ENCODE results near the gene NOXO1. TPM values are rescaled to one million over a fixed set of nuclear protein-coding genes. Genes with fewer than 3 reads are reported as not detected.
"Not testable (repeated sequence)": the region's sequence is repeated elsewhere in the genome, so short reads cannot be mapped to it uniquely, and the experiment has no call there.

NOXO1 gene
- not detected in 2 replicates for total RNA-seq (2014; rRNA removed; shearing (Covaris generic))

DNA sequence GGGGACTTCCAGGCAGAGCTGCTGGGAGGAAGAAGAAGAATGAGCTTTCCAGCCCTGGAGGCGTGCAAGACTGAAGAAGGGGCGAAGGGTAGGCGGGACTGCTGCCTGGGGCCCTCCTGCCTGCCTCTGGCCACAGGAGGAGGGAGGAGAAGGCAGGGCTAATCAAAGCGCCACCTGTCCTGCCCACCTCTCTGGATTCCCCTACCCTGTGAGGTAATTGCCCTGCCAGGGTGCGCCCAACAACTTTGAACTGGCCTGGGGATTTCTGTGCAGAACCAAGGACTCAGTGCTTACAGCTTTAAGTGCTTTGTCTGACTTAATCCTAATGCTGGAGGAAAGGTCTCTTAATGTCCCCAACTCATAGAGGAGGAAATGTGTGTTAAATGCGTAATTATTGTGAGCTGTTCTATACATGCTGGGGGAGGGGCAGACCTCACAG lies at the start of gene NOXO1:
NOXO1 (minus strand) TSS at position 72 of the 439 bp plus-strand sequence. CDS start 290 bp downstream, outside the sequence.
- no peak for DNase-seq (ENCODE audit: low spot score)

DNA sequence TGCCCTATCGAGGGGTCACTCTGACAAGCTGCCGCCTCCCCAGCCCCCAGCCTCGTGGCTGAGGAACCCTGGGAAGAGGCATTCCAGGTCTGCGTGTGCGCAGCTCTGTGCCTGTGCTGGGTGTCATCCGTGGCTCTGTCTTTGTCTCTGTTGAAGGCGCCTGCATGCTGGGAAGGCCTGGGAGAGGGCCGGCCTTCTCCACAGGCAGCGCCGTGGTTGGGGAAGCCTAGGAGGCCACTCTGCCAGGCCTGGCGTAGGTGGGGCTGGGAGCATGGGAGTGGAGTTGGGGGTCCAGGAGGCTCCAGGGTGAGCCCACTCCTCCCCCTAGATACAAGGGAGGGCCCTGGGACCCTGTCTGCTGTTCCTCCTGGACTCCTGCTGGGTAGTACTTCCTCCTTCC lies 48.8 kb upstream of the NOXO1 start:
- DNase-seq (ENCODE audit: low spot score) = no peak

- no peak for DNase-seq (ENCODE audit: low spot score)
These were observed 48.1 kb upstream of the NOXO1 start for GRCh38 chr16:2029350-2029749.

DNA sequence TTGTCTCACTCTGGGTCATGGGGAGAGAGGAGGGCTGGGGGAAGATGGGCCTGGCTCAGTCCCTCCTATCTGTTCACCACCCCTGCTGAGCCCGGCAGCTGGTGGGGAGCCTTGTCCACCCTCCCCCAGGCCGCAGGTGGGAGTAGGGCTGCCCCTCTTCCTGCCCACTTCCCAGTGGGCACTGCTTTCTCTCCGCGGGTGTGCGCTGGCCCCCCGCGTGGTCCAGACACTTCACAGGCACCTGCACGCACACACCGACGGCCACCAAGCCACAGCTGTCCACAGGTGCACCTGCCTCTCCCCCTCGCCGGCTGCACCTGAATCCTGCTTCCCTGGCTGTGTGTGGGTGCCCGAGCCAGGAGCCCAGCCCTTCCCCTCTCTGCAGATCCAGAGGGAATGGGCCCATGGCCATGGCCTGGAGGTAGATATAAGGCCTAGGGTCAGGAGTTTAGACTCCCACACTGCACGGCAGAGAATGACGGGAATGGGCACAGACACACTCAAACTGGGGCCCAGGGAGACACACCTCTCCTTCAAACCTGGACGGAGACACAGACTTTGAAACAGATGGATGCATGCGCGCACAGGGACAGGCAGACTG lies 47.5 kb upstream of the NOXO1 start:
- no peak for DNase-seq (ENCODE audit: low spot score)

DNA sequence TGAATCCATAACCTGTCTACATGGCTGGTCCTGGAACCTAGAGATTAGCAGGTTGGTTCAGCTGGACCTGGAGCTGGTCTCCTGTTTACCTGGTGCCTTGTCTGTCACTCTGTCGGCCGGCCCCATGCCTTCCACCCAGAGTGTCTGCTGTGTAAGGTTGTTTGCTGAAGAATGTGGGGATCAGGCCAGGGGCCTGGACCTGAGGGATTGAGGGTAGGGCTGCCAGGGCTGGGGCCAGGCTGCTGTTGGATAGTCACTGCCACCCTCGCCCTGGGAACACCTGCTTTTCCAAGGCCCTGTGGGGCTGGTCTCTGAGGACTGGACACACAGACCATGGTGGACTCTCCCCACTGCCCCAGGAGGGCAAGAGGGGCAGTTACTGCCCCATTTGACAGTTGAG lies 46.9 kb upstream of the NOXO1 start:
- no peak for DNase-seq (ENCODE audit: low spot score)

DNA sequence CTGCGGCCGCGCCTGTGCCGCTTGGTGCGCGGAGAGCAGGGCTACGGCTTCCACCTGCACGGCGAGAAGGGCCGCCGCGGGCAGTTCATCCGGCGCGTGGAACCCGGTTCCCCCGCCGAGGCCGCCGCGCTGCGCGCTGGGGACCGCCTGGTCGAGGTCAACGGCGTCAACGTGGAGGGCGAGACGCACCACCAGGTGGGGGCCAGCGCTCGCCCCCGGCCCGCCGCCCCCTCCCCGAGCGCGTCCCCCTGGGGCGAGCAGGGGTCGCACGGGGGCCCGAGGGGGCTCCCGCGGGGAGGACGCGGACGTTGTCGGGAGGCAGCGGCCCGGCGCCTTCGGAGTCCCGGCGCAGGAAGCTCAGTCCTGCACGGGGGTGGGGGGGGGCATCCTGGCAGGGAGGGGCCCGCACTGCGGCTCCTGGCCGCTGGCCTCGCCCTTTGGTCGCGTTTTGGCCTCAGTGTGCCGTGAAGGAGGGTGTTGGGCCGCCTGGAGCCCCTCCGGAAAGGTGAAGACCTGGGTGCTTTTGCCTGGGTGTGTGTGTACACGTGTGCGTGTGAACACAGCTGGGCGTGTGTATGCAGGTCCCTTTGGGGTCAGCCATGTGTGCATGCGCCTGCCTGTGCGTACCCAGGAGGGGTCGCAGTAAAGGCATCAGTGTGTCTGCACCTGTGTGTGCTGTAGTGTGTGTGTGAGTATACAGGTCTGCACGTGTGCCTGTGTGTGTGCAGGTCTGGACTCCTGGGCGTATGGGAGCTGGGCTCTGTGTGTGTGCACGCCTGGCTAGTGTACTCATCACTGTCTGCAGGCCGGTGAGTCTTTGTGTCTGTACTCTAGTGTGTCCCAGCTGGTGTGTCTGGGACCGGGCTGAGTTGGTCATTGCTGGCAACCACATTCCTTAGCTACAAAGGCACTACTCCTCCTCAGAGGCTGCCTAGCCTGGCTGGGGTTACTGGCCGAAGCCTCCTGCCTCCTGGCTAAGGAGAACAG lies 46.0 kb upstream of the NOXO1 start:
- no peak for DNase-seq (ENCODE audit: low spot score)

- DNase-seq (ENCODE audit: low spot score) = no peak
These were observed 45.3 kb upstream of the NOXO1 start, which contains the start of gene NHERF2 for GRCh38 chr16:2026461-2027023. TSS of gene NHERF2 (plus strand) at chr16:2026902. CDS start at chr16:2027006, 104 bp downstream.

DNA sequence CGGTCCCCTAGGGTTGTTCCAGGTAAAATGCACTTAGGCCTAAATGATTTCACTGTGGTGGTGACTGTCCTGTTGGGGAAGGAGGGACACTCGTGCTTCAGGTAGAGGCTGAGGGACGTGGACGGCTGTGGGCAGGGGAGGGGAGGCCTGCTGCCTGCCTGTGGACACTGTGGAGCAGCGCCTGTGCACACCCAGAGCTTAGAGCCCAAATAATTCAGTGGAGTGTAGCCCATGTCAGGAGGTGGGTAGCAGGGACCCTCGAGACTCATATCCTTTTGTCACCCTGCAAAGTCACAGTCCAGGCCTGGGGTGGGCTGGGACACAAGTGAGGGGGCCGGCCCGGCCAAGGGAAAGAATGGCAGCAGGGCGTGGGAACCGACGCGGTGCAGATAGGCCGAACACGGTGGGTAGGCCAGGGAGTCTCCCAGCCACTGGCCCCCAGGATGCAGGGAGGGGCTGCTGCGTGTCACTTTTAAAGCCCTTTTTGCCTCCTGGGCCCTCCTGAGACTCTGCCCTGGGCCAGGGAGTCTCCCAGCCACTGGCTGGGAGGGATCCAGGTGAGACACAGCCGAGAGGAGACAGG lies 44.7 kb upstream of the NOXO1 start:
- no peak for DNase-seq (ENCODE audit: low spot score)

GRCh38 chr16:2025251-2025650 lies 44.0 kb upstream of the NOXO1 start:
- DNase-seq (ENCODE audit: low spot score) = no peak

- no peak for DNase-seq (ENCODE audit: low spot score)
These were observed 42.8 kb upstream of the NOXO1 start for GRCh38 chr16:2024032-2024420.

- DNase-seq (ENCODE audit: low spot score) = peak; percentile 79
These were observed 42.1 kb upstream of the NOXO1 start for GRCh38 chr16:2023092-2024031.

- no peak for DNase-seq (ENCODE audit: low spot score)
These were observed 41.4 kb upstream of the NOXO1 start for GRCh38 chr16:2022723-2023091.

GRCh38 chr16:2019921-2020831 lies 38.9 kb upstream of the NOXO1 start:
- no peak for DNase-seq (ENCODE audit: low spot score)

DNA sequence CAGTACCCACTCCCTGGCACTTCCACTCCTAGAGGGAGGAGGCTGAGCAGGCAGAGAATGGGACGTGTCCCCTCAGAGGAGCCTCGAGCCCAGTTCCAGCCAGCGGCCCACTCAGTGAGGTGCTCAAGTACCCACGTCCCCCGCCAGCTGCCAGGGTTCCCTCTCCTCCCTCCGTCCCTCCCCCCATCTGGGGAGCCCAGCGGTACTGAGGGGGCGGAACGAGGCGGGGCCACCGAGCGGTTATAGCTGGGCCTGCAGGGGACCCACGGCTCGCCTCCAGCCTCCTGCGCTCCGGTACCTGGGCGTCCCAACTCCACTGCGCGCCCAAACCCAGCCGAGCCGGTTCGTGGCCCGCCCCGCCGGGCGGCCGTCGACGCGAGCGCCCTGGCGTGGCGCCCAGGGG lies 38.2 kb upstream of the NOXO1 start, which contains the start of gene NPW:
NPW (plus strand) TSS at position 268 of the 403 bp plus-strand sequence.
- no peak for DNase-seq (ENCODE audit: low spot score)

- no peak for DNase-seq (ENCODE audit: low spot score)
These were observed 35.2 kb upstream of the NOXO1 start for GRCh38 chr16:2016407-2016922.

DNA sequence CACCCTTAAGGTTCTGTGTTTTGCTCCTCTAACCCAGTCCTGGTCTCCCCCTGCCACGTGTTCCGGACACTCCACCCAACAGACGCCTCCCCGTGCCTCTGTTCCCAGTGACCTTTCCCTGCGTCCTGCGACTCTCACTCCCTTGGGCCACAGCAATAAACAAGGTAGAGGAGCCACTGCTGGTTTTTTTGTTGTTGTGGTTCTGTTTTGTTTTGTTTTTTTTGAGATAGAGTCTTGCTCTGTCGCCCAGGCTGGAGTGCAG lies 34.6 kb upstream of the NOXO1 start:
- DNase-seq (ENCODE audit: low spot score) = no peak

DNA sequence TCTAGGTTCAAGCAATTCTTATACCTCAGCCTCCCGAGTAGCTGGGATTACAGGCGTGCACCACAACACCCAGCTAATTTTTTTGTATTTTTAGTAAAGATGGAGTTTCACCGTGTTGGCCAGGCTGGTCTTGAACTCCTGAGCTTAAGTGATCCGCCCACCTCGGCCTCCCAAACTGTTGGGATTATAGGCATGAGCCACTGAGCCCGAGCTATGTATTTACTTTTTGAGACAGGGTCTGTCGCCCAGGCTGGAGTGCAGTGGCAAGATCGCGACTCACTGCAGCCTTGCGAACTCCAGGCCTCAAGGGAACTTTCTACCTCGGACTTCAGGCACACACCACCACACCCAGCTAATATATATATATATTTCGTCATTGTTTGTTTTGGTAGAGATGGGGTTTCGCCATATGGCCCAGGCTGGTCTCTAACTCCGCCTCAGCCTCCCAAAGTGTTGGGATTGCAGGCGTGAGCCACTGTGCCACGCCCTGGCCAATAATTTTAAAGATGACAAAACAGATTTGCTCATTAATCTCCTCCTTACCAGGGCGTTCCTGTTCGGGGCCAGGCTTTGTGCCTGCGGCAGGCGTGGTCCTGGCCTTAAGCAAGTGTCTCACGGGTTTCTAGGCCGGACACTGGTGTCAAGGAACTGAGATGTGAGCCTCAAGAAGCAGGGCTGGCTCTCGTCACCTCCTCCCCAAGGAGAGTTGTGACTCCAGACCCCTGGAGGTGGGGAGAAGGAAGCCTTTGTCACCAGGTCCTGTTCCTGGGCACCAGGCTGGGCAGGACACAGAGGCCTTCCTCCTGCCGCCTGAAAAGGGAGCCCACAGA lies 34.1 kb upstream of the NOXO1 start:
- peak; percentile 85 for DNase-seq (ENCODE audit: low spot score)

DNA sequence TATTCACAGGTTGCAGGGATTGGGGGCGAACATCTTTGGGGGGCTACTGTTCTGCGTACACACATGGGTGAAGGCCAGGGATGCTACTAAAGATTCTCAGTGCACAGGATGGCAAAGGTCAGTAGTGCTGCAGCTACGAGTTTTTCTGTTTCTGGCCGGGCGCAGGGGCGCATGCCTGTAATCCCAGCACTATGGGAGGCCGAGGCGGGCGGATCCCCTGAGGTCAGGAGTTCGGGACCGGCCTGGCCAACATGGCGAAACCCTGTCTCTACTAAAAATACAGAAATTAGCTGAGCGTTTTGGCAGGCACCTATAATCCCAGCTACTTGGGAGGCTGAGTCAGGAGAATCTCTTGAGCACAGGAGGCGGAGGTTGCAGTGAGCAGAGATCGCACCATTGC lies 32.3 kb upstream of the NOXO1 start:
- DNase-seq (ENCODE audit: low spot score) = no peak

DNA sequence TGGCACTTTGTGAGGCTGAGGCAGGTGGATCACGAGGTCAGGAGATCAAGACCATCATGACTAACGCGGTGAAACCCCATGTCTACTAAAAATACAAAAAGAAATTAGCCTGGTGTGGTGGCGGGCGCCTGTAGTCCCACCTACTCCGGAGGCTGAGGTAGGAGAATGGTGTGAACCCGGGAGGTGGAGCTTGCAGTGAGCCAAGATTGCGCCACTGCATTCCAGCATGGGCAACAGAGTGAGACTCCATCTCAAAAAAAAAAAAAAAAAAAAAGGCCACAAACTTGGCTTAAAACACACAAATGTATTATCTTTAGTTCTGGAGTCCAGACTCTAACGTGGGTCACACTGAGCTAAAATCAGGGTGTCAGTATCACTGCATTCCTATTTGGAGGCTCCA lies 30.5 kb upstream of the NOXO1 start:
- DNase-seq (ENCODE audit: low spot score) = not testable (repeated sequence)
